HG03575 (cell line): ENCODE measurements around the gene ZNF526.

Source experiments
- ATAC-seq: cut with Tn5 transposase; IDR thresholded peaks from one replicate; pipeline ENCODE4 v1.9.1; 2021; ENCODE audit not compliant: unreplicated experiment, insufficient number of reproducible peaks, low FRiP score; ENCODE audit errors: extremely low read depth

The ZNF526 gene

GRCh38 chr19:42193294-42193693 lies 26.8 kb upstream of the ZNF526 start:
- ATAC-seq, result no peak

DNA sequence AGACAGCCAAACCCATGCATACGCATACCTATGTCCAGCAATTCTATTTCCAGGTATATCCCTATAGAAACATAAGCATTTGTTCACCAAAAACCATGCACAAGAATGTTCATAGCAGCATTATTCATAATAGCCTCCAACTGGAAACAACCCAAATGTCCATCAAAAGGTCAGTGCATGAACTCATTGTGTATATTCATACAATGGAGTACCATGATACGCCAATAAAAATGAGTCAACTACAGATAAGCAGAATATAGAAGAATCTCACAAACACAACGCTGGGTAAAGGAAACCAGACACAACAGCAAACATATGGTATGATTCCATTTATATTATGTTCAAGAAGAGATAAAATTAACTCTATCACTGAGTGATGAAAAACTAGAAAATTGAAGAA lies 26.4 kb upstream of the ZNF526 start:
- ATAC-seq, result no peak

DNA sequence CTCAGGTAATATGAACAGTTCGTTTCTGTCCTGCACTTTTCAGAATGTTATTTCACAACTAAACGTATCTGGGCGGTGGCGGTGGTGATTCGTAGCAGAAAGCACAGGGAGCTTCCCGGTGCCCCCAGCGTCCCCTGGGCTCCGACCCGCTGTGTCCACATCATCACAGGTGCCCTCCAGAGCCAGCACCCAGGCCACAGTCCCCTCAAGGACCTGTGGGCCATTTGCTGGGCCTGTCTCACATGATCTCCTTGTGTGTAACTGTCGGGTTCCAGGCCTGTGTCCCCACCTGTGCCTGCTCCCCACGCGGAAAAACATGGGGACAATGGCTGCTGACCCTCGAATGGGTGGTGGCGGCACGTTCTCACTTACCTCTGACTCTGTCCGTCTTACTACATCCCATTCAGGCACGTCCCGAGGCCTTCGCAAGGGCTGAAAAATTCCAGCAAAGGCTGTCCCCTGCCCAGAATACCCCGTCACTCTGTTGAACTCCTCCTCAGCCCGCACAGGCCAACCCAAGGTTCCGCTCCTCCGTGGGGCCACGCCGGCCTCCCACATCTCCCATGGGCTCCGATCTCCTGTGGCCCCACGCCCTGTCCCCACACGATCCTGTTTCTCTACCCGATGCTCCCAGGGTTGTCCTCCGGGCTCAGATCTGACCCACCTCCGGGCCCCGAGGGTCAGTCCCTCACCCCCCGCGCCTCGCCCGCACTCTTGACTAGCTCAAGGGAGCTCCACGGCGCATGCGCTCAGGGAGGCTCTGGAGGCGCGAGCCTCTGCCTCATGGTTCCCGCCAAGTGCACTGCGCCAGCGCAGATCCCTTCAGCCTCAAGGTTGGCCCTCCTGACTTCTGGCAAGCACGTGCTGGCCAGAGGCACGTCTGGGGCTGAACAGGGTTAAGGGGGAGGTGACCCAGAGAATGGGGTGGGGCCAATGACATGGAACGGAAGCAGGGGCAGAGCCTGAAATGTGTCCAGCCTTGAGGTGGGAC lies 23.8 kb upstream of the ZNF526 start:
- no peak for ATAC-seq

DNA sequence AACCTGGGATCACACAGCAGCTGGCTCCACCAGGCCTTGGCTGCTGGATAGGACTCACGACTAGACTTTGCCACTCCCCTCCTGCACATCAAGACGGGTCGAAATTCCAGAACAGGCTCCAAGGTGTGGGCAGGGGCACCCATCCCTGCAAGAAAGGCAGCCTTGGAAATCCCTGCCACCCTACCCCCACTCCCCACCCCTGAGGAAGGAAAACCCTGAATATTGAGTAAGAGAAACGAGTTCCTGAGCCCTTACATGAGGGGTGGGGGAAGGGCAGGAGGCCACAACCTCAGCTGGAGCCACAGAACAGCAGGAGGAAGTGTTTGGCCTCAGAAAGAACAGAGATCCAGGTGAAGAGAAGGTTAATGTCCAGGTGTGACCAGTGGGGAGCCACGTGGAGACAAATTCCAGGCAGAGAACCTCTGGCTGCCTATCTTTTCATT lies 22.7 kb upstream of the ZNF526 start:
- ATAC-seq, result no peak

DNA sequence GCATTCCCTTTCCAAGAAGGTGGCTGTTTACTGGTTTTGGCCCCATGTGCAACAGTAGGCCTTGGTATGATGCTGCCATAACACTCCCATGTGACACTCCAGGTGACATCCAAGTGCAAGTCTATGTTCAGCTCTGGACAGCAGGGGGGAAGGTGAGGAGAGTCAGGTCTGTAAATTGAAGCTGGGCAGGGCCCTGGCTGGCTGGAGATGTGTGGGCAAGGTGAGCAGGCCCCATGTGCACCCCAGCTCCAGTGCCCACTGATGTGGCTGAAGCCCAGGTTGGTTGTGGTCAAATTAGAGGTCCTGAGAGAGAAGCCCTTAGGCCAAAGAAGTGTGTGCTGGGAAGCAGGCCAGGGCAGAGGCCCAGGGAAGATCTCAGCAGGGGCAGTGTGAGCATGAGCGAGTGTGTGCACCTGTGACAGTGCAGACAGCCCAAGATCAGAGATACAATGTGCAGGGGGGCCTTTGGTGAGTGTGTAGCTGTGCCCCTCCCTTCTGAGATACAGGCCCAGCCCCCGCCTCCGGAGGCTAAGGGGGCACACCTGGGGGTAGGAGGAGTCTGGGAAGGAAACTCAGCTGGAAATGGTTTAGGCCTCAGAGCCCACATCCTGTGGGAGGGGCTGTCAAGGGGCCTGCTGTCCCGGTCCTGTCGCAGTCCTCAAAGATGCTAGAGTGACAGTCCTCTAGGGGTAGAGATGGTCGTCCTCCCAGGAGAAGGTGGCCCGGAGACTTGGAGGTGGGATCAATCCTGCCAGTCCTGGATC lies 21.3 kb upstream of the ZNF526 start:
- ATAC-seq, result no peak

- no peak for ATAC-seq
Measured at GRCh38 chr19:42199440-42200115, 20.5 kb upstream of the ZNF526 start.

DNA sequence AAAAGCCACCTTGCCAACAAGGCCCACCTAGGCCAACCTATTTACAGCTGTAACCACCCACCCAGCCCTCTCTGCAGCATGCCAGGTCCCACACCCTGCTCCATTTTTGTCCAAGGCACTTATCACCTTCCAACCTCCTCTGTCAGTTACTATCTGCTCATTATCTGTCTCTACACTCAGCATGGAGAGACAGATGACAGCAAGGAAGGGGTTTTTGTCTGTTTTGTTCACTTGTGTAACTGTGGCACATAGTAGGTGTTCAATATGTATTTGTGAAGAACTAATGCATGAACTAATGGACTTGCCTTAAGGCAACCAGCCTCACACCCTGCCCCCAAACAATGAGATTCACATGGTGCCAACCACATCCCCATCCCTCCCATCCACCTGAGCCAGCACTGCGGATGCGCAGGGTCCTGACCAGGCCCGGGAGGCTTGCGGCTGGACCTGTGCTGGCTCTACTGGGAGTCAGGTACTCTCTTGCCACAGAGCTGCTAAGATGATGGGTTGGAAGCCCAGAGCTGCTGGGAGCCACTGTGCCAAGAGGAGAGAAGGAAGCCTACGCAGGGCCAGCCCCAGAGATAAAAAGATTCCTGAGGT lies 19.9 kb upstream of the ZNF526 start:
- ATAC-seq, result no peak

DNA sequence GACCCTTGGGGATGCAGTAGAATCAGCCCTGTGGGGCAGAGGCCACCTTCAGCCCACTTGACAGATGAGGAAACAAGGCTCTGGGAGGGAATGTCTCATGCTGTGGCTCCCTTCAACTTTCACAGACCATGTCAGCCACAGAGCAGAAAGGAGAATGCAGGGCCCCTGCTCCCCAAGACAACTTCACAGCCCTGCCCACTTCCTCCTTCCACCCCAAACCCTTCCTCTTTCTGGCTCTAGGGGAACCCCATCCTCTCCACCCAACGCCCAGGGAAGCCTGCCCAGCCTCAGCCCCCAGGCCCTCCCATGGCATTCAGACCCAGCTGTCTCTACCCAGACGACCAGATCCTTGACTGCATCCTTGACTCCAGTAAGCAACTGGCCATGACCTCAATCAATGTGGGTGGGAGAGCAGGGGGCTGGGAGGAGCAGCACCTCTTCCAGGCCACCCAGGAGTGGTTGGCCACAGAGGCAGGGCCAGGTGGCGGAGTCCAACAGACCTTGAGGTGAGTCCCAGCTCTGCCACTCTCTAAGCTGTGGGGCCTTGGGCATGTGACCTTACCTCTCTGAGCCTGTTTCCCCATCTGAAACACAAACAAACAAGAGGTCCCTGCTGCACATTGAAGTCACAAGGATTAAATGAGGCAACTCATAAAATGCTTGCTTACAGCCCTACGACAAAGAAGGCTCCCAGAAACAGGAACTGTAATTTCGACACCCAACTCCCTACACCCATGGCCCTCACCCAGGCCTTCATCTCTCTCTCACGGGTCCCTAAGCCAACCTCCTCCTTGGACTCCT lies 18.4 kb upstream of the ZNF526 start:
- ATAC-seq, result no peak

GRCh38 chr19:42202290-42202880 lies 17.7 kb upstream of the ZNF526 start:
- no peak for ATAC-seq

DNA sequence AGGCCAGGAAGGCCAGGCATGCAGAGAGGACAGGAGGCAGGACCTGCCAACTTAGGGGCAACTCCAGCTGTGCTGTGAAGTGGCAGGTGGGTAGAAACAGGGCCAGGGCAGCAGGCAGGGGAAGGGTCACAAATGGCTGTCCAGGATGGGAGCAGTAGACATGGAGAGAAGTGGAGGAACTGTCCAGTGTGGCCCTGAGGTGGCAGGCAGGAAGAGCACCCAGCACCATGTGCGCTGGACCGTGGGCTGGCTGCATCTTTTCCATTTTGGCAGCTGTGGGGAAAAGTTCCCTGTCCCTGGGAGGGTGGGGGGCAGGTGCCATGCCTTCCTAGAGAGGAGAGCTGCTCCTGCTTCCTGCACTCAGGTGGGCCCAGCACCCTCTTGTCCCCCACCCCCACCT lies 16.4 kb upstream of the ZNF526 start:
- no peak for ATAC-seq

DNA sequence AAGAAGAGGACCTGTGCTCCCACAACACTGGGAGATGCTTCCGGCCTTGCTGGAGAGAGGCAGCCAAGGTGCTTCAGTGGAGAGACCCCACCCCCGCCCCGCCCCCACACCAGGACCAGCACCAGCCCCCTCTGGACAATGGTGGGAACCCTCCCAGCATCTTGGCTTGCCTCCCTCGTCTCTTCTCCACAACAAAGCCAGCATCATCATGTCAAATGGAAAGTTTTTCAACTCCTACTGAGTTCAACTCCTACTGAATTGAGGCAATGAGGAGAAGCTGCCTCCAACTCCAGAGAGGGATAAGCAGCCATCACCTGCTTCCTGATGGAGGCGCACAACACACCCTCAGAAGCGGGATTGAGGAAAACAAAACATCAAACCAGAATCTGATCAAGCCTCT lies 15.4 kb upstream of the ZNF526 start:
- ATAC-seq, result no peak

GRCh38 chr19:42206871-42207755 lies 13.0 kb upstream of the ZNF526 start:
- no peak for ATAC-seq

GRCh38 chr19:42207767-42208271 lies 12.3 kb upstream of the ZNF526 start:
- no peak for ATAC-seq

GRCh38 chr19:42208612-42209011 lies 11.5 kb upstream of the ZNF526 start:
- ATAC-seq, result no peak

DNA sequence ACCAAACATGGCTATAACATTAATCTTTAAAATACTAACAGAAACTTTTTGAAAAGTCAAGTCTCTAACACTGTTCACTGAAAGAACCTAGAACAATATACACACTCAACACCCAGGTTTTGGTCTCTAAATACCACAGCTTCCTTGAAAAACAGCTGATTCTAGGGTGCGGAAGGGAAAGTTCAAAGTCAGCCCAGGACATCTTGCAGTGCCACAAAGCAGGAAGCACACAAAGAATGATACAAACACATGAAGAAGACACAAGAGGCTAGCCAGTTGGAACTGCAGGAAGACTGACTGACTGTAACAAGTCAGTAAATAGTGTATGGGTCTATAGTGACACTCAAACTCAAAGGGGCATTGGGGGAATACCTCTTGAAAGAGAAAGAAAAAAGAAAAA lies 7.2 kb upstream of the ZNF526 start:
- ATAC-seq, result no peak

DNA sequence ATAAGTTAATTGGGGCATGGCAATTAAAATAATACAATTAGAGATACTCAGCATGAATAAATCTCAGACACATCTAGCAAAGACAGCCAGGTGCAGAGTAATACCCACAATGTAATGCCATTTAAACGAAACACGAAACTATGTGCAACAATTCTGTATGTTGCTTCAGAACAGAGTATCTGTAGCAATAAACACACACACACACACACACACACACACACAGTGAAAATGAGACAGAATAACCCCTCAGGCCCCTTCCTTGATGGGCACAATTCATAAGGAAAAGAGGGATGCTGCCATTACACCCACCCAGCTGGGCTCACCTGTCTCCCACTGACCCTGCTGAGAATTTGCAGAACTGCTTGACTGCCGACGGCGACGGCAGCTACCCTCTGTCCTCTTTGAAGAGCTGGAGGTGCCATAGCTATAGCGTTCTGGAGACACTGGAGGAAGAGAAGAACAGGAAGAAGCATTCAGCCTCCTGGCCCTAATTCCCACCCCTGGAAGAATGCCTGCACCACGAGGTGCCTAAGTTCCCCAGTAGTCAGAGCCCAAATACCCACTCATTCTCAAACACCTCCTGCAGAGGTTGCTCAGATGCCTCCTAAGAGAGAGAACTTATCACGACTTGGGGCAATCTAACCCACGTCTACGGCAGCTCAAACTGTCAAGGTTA lies 5.2 kb upstream of the ZNF526 start:
- no peak for ATAC-seq
